H1 (cell line): ENCODE measurements around the gene ABCA9. TPM values are rescaled to one million over a fixed set of nuclear protein-coding genes. Genes with fewer than 3 reads are reported as not detected.

Experiments
- ASH2L ChIP-seq: fragments of 200-600, 300-600 bp; sonication (generic); IDR thresholded peaks from one replicate; pipeline ENCODE4 v1.7.1; 2017; ENCODE audit warnings: low read length
- BACH1 ChIP-seq: IDR thresholded peaks from 2 replicates; pipeline ENCODE4 v1.6.1; 2012; ENCODE audit warnings: low read length, improper control_type of control experiment
- JUND ChIP-seq: IDR thresholded peaks from 2 replicates; pipeline ENCODE4 v1.6.1; 2011; ENCODE audit warnings: mild to moderate bottlenecking, improper control_type of control experiment, low read length
- SP2 ChIP-seq: IDR thresholded peaks from 2 replicates; pipeline ENCODE4 v1.6.1; 2012; ENCODE audit warnings: mild to moderate bottlenecking, low read length, inconsistent platforms
- TBP ChIP-seq: IDR thresholded peaks from 2 replicates; pipeline ENCODE4 v1.6.1; 2011; ENCODE audit warnings: low read depth, low read length, improper control_type of control experiment
- TEAD4 ChIP-seq: IDR thresholded peaks from 2 replicates; pipeline ENCODE4 v1.6.1; 2012; ENCODE audit warnings: low read depth, low read length, inconsistent platforms, mixed read lengths
- polyA plus RNA-seq, 7 experiments: library from polyadenylated mRNA; depleted of rRNA in 3 of 7; stranded (reverse) in 5 of 7; unstranded in 2 of 7; fragments of >200 nt in 5 of 7; fragments of 200-250 nt in 2 of 7; gene quantifications; 1 replicate in 5 of 7; 2 replicates in 1 of 7; 4 replicates in 1 of 7; pipeline versions ENCODE4 v1.2.1 to v1.2.3, GENCODE V29; 2011 to 2013; ENCODE audit warnings: missing spikeins in 2 of 7, mixed read lengths in 2 of 7
- total RNA-seq: library from RNA; stranded (reverse); fragmentation: NEBNext Ultra II Directional; extraction: Animal tissue kit (Norgen Biotek cat#: 25700); gene quantifications from 2 replicates; pipeline ENCODE4 v1.2.1, GENCODE V29; 2021

Gene ABCA9
- total and polyA plus RNA-seq, 2 of the 8 experiments (the other 6 are each of a cell fraction or from before 2014, with no cell fraction given), result not detected

DNA sequence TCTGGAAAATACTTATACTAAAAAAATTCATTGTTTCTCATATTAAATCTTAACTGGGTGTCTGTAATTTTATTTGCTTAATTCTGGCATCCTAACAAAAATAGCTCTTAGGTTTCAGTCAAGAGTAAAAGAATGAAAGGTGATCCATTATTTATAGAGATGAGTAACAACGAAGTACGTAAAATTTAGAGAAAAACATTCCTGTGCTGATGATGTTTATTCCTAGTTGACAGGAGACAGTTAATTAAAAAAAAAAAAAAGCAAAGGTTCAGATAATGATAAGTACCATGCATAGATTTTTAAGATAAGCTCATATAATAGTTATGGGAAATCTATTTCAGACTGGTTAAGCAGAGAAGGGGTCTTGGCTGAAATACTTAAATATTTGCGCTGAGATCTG is 50.8 kb downstream of the ABCA9 start (continued):
- TF ChIP-seq TBP (no peak), JUND (no peak), ASH2L (no peak), SP2 (no peak), TEAD4 (no peak), BACH1 (no peak)
